MCF 10A (cell line): ENCODE measurements around the gene KHK. TPM values are rescaled to one million over a fixed set of nuclear protein-coding genes. Genes with fewer than 3 reads are reported as not detected.

ENCODE experiments used
- BruUV-seq: library from RNA; stranded (reverse); fragments of 400-500 nt; replicated peaks from 2 replicates; lab custom pipeline; 2021; lab: Mats Ljungman, UMichigan
- CTCF ChIA-PET: fragments of 300-600 bp; sonication (Branson Sonifier 250); formaldehyde crosslinking; extraction: SDS; loops from one replicate; lab custom pipeline; 2021; ENCODE audit warnings: antibody characterized with exemption, inconsistent platforms; lab: Yijun Ruan, JAX
- POLR2A ChIA-PET: fragments of 300-600, 350-650 bp; sonication (Branson Sonifier 250); formaldehyde crosslinking; extraction: SDS; loops from one replicate; lab custom pipeline; 2020; ENCODE audit warnings: antibody characterized with exemption, inconsistent platforms; lab: Yijun Ruan, JAX
- DNase-seq: peaks from one replicate; pipeline ENCODE4 v3.0.0-alpha.2; 2018; ENCODE audit not compliant: unreplicated experiment
- H3K27ac Mint-ChIP-seq: one replicate; pipeline ENCODE4 v1.8.0; 2022; ENCODE audit warnings: mild to moderate bottlenecking, low read depth, mixed read lengths; ENCODE audit not compliant: unreplicated experiment
- H3K27me3 Mint-ChIP-seq: one replicate; pipeline ENCODE4 v1.8.0; 2022; ENCODE audit warnings: mixed read lengths; ENCODE audit not compliant: insufficient read depth, unreplicated experiment
- H3K36me3 Mint-ChIP-seq: one replicate; pipeline ENCODE4 v1.8.0; 2022; ENCODE audit warnings: mild to moderate bottlenecking, moderate library complexity, mixed read lengths; ENCODE audit not compliant: insufficient read depth, unreplicated experiment
- H3K4me1 Mint-ChIP-seq: one replicate; pipeline ENCODE4 v1.8.0; 2022; ENCODE audit warnings: mixed read lengths; ENCODE audit not compliant: insufficient read depth, unreplicated experiment
- H3K4me3 Mint-ChIP-seq: one replicate; pipeline ENCODE4 v1.8.0; 2022; ENCODE audit warnings: mild to moderate bottlenecking, moderate library complexity, mixed read lengths; ENCODE audit not compliant: unreplicated experiment
- H3K9me3 Mint-ChIP-seq: one replicate; pipeline ENCODE4 v1.8.0; 2022; ENCODE audit warnings: mixed read lengths; ENCODE audit not compliant: unreplicated experiment
- intact Hi-C: fragments of 100-400 bp; cut with micrococcal nuclease; formaldehyde crosslinking; loops from 2 replicates; pipeline ENCODE4 v1.14.1; 2022
- total RNA-seq: library from RNA; stranded (reverse); gene quantifications from 2 replicates; pipeline ENCODE4 v1.2.3, GENCODE V29; 2022
- TF ChIP-seq, protein P1 (sequence below): fragments of 200-600 bp; IDR thresholded peaks from one replicate; pipeline ENCODE4 v1.8.0; 2022; ENCODE audit warnings: antibody characterized with exemption, mild to moderate bottlenecking; ENCODE audit not compliant: unreplicated experiment

KHK gene
- total RNA-seq, 1 experiment from 2014 or later, result 2.6 TPM

GRCh38 chr2:27071277-27071989, 15.1 kb upstream of the KHK start, which contains the start of gene OST4:
OST4 (minus strand) TSS chr2:27071654.
- peak within 1 kb of the TSS; percentile 92 for H3K4me3 Mint-ChIP-seq
- no TSS peak for BruUV-seq
- peaks cover 10% of the 10 kb centered on the region for H3K4me1 Mint-ChIP-seq
- peak within 1 kb of the TSS; percentile 93 for H3K27ac Mint-ChIP-seq
- peaks cover 29% of the 10 kb centered on the region for H3K36me3 Mint-ChIP-seq
- intact Hi-C loops, result no loop called here
- TF ChIP-seq, protein P1, sequence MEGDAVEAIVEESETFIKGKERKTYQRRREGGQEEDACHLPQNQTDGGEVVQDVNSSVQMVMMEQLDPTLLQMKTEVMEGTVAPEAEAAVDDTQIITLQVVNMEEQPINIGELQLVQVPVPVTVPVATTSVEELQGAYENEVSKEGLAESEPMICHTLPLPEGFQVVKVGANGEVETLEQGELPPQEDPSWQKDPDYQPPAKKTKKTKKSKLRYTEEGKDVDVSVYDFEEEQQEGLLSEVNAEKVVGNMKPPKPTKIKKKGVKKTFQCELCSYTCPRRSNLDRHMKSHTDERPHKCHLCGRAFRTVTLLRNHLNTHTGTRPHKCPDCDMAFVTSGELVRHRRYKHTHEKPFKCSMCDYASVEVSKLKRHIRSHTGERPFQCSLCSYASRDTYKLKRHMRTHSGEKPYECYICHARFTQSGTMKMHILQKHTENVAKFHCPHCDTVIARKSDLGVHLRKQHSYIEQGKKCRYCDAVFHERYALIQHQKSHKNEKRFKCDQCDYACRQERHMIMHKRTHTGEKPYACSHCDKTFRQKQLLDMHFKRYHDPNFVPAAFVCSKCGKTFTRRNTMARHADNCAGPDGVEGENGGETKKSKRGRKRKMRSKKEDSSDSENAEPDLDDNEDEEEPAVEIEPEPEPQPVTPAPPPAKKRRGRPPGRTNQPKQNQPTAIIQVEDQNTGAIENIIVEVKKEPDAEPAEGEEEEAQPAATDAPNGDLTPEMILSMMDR, result no peak
- no peaks in the 10 kb centered on the region for H3K9me3 Mint-ChIP-seq
- DNase-seq, result peak; percentile 92
- peaks cover 8% of the 10 kb centered on the region for H3K27me3 Mint-ChIP-seq
- ChIA-PET POLR2A (interaction anchor here (0.6 to 15.2 kb wide), 22 partner anchors 10 to 647 kb away, joined by 3 to 175 read pairs (median 5); partner anchors contain the start of genes AGBL5, KHK, MPV17 and TMEM214), CTCF (interaction anchor here (0.6 to 1.5 kb wide), 5 partner anchors 10 to 208 kb away, joined by 3 to 4 read pairs (median 3); partner anchors contain the start of gene AGBL5)

GRCh38 chr2:27071990-27072830, 14.4 kb upstream of the KHK start:
- DNase-seq, result peak; percentile 12
- POLR2A ChIA-PET, result interaction anchor here (0.6 to 15.2 kb wide), 18 partner anchors 9 to 333 kb away, joined by 3 to 175 read pairs (median 6); partner anchors contain the start of genes AGBL5, KHK, MPV17 and PREB
- CTCF ChIA-PET, result interaction anchor here (1.0 to 2.9 kb wide), 6 partner anchors 9 to 207 kb away, joined by 3 to 10 read pairs (median 4); partner anchors contain the start of gene AGBL5
- Mint-ChIP-seq H3K27me3 (peaks cover 16% of the 10 kb centered on the region), H3K27ac (no peak overlapping the region), H3K36me3 (peaks cover 24% of the 10 kb centered on the region), H3K4me1 (peaks cover 10% of the 10 kb centered on the region), H3K4me3 (peak overlapping the region; percentile 92), H3K9me3 (no peaks in the 10 kb centered on the region)
- intact Hi-C loops, result no loop called here
- BruUV-seq, result no TSS peak
- TF ChIP-seq, protein P1, result no peak

GRCh38 chr2:27072920-27073319, 13.7 kb upstream of the KHK start:
- H3K4me1 Mint-ChIP-seq, result peaks cover 15% of the 10 kb centered on the region
- CTCF ChIA-PET, result interaction anchor here (0.6 to 2.9 kb wide), 4 partner anchors 9 to 70 kb away, joined by 3 to 10 read pairs (median 4); no protein-coding TSS in a partner anchor

More at GRCh38 chr2:27072920-27073319, 13.7 kb upstream of the KHK start:
- H3K9me3 Mint-ChIP-seq, result no peaks in the 10 kb centered on the region
- DNase-seq, result no peak
- no TSS peak for BruUV-seq
- POLR2A ChIA-PET, result interaction anchor here (0.6 to 15.2 kb wide), 5 partner anchors 12 to 119 kb away, joined by 3 to 175 read pairs (median 4); partner anchors contain the start of genes AGBL5 and PREB
- H3K36me3 Mint-ChIP-seq, result peaks cover 16% of the 10 kb centered on the region
- H3K27me3 Mint-ChIP-seq, result peaks cover 23% of the 10 kb centered on the region
- TF ChIP-seq, protein P1, result no peak
- peak overlapping the region; percentile 92 for H3K4me3 Mint-ChIP-seq
- peak overlapping the region; percentile 23 for H3K27ac Mint-ChIP-seq
- intact Hi-C loops, result no loop called here
